ENCODE data around the gene MGAT4D.
A peak's percentile ranks its signal among the peaks of the same experiment; 100 is the strongest.
"Not testable (repeated sequence)": the region's sequence is repeated elsewhere in the genome, so short reads cannot be mapped to it uniquely, and the experiment has no call there.

MGAT4D gene

DNA sequence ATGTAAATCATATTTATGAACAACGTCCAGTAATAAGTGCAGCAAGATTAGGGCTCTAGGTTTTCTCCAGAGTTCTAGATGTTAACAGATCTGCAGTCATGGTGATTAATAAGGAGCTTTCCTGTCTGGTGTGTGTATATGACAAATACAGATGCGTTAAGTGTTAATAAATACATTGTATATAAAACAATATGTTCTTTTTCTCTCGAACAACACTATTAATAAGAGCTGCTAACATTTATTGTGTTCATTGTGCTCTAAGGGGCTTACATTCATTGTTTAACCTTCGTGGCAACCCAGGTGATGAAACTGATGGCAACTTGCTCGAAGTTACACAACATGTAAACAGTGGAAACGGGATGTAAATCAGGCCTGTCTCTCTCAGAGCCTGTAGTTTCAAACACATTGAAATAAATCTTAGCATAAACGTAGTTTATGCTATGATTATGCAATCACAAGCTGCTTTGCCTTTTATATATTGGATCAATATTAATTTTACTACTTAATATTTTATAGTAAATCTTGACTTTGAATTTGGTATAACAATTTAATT is 70.1 kb downstream of the MGAT4D start:
- peak; percentile 41 to 43 for DNase-seq

GRCh38 chr4:140427106-140427918 is 70.8 kb downstream of the MGAT4D start, which contains the start of gene CLGN:
CLGN (minus strand) TSS chr4:140427648; CDS start chr4:140413078, 14,570 bp downstream.
- peak; percentile 80 to 84 for DNase-seq

DNA sequence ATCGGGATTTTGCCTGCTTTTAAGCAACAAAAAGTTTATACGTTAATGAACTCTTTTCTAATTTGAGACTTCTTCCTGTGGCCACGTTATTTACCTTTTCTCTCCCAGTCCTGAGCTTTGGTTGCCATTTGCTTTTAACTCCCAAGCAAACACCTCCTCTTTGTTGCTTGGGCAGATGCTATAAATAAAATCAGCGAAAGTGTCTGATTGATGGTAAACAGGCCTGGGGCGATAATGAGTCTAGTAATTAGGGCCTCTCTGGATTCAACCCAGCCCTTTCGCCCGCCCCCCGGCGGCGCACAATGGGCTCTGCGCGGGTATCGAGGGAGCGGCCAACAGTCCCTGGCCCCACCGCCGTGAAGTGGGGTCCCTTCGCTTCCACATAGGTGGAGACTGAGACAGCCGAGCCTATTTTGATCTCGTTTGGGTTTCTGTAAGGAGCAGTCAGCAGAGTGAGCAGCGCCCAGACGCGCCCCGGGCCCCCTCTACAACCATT is 71.4 kb downstream of the MGAT4D start:
- peak; percentile 22 to 25 for DNase-seq

DNA sequence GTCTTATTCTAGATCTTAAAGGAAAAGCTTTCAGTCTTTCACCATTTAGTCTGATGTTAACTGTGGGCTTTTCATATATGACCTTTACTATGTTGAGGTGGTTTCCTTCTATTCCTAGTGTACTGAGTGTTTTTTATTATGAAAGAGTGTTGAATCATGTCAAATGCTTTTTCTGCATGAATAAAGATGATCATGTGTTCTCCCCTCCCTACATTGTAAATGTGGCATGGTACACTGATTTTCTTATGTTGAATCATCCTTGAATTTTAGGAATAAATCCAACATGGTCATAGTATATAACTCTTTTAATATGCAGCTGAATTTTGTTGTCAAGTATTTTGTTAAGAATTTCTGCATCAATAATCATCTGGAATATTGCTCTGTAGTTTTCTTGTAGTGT is 75.0 kb downstream of the MGAT4D start:
- no peak for DNase-seq

- not testable (repeated sequence) for DNase-seq
Observed at GRCh38 chr4:140413130-140413969, 84.7 kb downstream of the MGAT4D start.

DNA sequence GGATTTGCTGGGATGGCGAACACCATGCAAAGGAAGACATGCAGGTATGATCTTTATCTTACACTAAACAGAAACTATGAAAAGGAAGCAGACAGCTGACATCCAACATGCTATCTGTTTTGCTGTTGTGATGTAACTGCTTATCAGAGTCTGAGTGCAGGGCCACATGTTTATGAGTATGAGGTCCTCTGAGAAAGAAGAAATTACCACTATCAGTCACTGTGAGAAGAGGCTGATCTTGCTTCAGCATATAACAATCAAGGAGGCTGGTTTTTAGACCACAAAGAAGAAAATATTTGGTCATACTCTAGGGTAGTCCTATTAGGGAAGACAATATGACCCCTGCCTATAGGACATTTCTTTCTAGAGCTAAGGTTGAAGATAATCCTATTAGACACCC is 89.1 kb downstream of the MGAT4D start:
- DNase-seq = no peak

DNA sequence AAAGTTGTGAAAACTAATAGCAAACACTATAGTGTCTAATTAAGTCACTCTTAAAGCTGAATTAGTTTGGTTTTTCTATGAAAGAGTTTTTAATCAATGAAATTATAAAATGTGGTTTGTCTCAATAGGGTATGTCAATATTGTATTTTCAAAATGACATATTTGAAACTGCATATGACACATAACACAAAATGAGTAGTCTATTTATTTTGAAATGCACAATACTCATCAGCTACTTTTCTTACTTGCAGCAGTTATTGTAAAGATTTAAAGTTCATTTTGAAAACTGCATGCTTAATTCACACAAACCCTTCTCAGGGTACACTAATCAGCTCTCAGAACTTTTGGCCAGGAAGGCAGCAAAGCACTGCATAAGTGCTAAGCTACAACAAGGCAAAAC is 91.8 kb downstream of the MGAT4D start:
- no peak for DNase-seq

GRCh38 chr4:140400111-140400510 is 98.0 kb downstream of the MGAT4D start:
- no peak for DNase-seq

- DNase-seq = no peak
Observed at GRCh38 chr4:140395668-140396067, 102.4 kb downstream of the MGAT4D start.
